Esophagus muscularis mucosa (tissue), 4 donors: ENCODE results near the gene NACC1.
A peak's percentile ranks its signal among the peaks of the same experiment; 100 is the strongest.

Experiments used
- CTCF ChIP-seq, 3 experiments: fragments of 200-600 bp in 2 of 3; fragments of 450-650 bp in 1 of 3; sonication (generic) in 2 of 3; IDR thresholded peaks; one replicate each; pipeline ENCODE4 v1.5.1; 2017 to 2019; ENCODE audit warnings: antibody characterized with exemption in 3 of 3, mild to moderate bottlenecking in 2 of 3, moderate library complexity in 1 of 3
- EP300 ChIP-seq: sonication (generic); formaldehyde crosslinking; IDR thresholded peaks from one replicate; pipeline ENCODE4 v1.6.1; 2017; ENCODE audit warnings: antibody characterized with exemption
- POLR2A ChIP-seq: fragments of 450-650 bp; IDR thresholded peaks from one replicate; pipeline ENCODE4 v1.6.1; 2017; ENCODE audit warnings: antibody characterized with exemption, moderate library complexity, mild to moderate bottlenecking, low read depth
- POLR2AphosphoS5 ChIP-seq, 2 donors: sonication (generic); formaldehyde crosslinking; IDR thresholded peaks; one replicate each; pipeline ENCODE4 v1.6.1; 2017; ENCODE audit warnings: antibody characterized with exemption in 2 of 2

- TF ChIP-seq CTCF (IDR thresholded peaks at IDR 0.05) (no peak), POLR2A (peak; percentile 13), POLR2AphosphoS5 (IDR thresholded peaks at IDR 0.05) (peak; percentile 64 to 68), EP300 (no peak)
Measured at GRCh38 chr19:13155472-13156359, 37.7 kb downstream of the NACC1 start.
